GM18511 (cell line): ENCODE measurements around the gene CTDSPL2.
A peak's percentile ranks its signal among the peaks of the same experiment; 100 is the strongest.
"Not testable (repeated sequence)": the region's sequence is repeated elsewhere in the genome, so short reads cannot be mapped to it uniquely, and the experiment has no call there.

Source experiments
- ATAC-seq: cut with Tn5 transposase; IDR thresholded peaks from one replicate; pipeline ENCODE4 v1.9.1; 2021; ENCODE audit warnings: mild to moderate bottlenecking, moderate library complexity; ENCODE audit not compliant: unreplicated experiment

The CTDSPL2 gene

GRCh38 chr15:44482090-44482489 is 54.7 kb downstream of the CTDSPL2 start:
- no peak for ATAC-seq

- no peak for ATAC-seq
These were observed 58.5 kb downstream of the CTDSPL2 start for GRCh38 chr15:44485880-44486279.

- ATAC-seq: peak; percentile 45
These were observed 62.0 kb downstream of the CTDSPL2 start for GRCh38 chr15:44489464-44489863.

- ATAC-seq: no peak
These were observed 63.2 kb downstream of the CTDSPL2 start for GRCh38 chr15:44490622-44491021.

- no peak for ATAC-seq
These were observed 64.6 kb downstream of the CTDSPL2 start for GRCh38 chr15:44492040-44492439.

- no peak for ATAC-seq
These were observed 65.2 kb downstream of the CTDSPL2 start for GRCh38 chr15:44492672-44493071.

GRCh38 chr15:44495562-44495961 is 68.1 kb downstream of the CTDSPL2 start:
- ATAC-seq: no peak

GRCh38 chr15:44500555-44500954 is 73.1 kb downstream of the CTDSPL2 start:
- ATAC-seq: no peak

- ATAC-seq: no peak
These were observed 74.4 kb downstream of the CTDSPL2 start for GRCh38 chr15:44501768-44502366.

- no peak for ATAC-seq
These were observed 89.0 kb downstream of the CTDSPL2 start for GRCh38 chr15:44516436-44516835.

- ATAC-seq: no peak
These were observed 92.1 kb downstream of the CTDSPL2 start for GRCh38 chr15:44519537-44519936.

GRCh38 chr15:44525018-44525417 is 97.6 kb downstream of the CTDSPL2 start:
- ATAC-seq: no peak

- no peak for ATAC-seq
These were observed 99.8 kb downstream of the CTDSPL2 start for GRCh38 chr15:44527241-44527640.

GRCh38 chr15:44529864-44530604 is 102.6 kb downstream of the CTDSPL2 start:
- ATAC-seq: no peak

GRCh38 chr15:44530653-44531052 is 103.2 kb downstream of the CTDSPL2 start:
- ATAC-seq: no peak

- not testable (repeated sequence) for ATAC-seq
These were observed 104.8 kb downstream of the CTDSPL2 start for GRCh38 chr15:44532275-44532674.

- ATAC-seq: no peak
These were observed 105.3 kb downstream of the CTDSPL2 start for GRCh38 chr15:44532689-44533088.

- ATAC-seq: no peak
These were observed 107.7 kb downstream of the CTDSPL2 start for GRCh38 chr15:44535092-44535491.

- peak; percentile 2 for ATAC-seq
These were observed 108.3 kb downstream of the CTDSPL2 start for GRCh38 chr15:44535523-44536301.

GRCh38 chr15:44536302-44536961 is 109.0 kb downstream of the CTDSPL2 start:
- ATAC-seq: peak; percentile 73
